Measurements from ENCODE around the gene STK39.

STK39 gene

GRCh38 chr2:168146892-168147810, 100.2 kb downstream of the STK39 start:
- no peaks in the 10 kb centered on the region for H3K4me1 ChIP-seq (ENCODE audit: insufficient read depth, insufficient read length)
- H3K4me3 ChIP-seq (ENCODE audit: insufficient read length, low read depth), result no peak overlapping the region
- DNase-seq (ENCODE audit: low read depth, low spot score), result no peak
- H3K36me3 ChIP-seq (ENCODE audit: insufficient read depth, insufficient read length, low read length), result no peaks in the 10 kb centered on the region
- H3K27me3 ChIP-seq (ENCODE audit: insufficient read depth, insufficient read length), result no peaks in the 10 kb centered on the region
- H3K9ac ChIP-seq (ENCODE audit: insufficient read length, low read depth), result no peak overlapping the region
- H3K9me3 ChIP-seq (ENCODE audit: insufficient read depth, low read length), result no peaks in the 10 kb centered on the region
- TF ChIP-seq ZNF274 (IDR thresholded peaks at IDR 0.05; ENCODE audit: low read depth, low read length), result no peak
- no peak for TF ChIP-seq YY1 (IDR thresholded peaks at IDR 0.05; ENCODE audit: insufficient read depth, insufficient read length)
- TF ChIP-seq SUZ12 (IDR thresholded peaks at IDR 0.05; ENCODE audit: extremely low read depth, insufficient read depth, insufficient read length), result no peak

GRCh38 chr2:168145426-168146310, 101.7 kb downstream of the STK39 start:
- no peaks in the 10 kb centered on the region for H3K36me3 ChIP-seq (ENCODE audit: insufficient read depth, insufficient read length, low read length)
- DNase-seq (ENCODE audit: low read depth, low spot score), result no peak

GRCh38 chr2:168145011-168145410, 102.4 kb downstream of the STK39 start:
- no peaks in the 10 kb centered on the region for H3K4me1 ChIP-seq (ENCODE audit: insufficient read depth, insufficient read length)
- H3K27me3 ChIP-seq (ENCODE audit: insufficient read depth, insufficient read length), result no peaks in the 10 kb centered on the region
- no peak overlapping the region for H3K4me3 ChIP-seq (ENCODE audit: insufficient read length, low read depth)
- no peaks in the 10 kb centered on the region for H3K36me3 ChIP-seq (ENCODE audit: insufficient read depth, insufficient read length, low read length)
- no peaks in the 10 kb centered on the region for H3K9me3 ChIP-seq (ENCODE audit: insufficient read depth, low read length)
- no peak for DNase-seq (ENCODE audit: low read depth, low spot score)
- TF ChIP-seq ZNF274 (IDR thresholded peaks at IDR 0.05; ENCODE audit: low read depth, low read length), result no peak
- H3K9ac ChIP-seq (ENCODE audit: insufficient read length, low read depth), result no peak overlapping the region

More at GRCh38 chr2:168145426-168146310, 101.7 kb downstream of the STK39 start:
- no peaks in the 10 kb centered on the region for H3K27me3 ChIP-seq (ENCODE audit: insufficient read depth, insufficient read length)
- no peak overlapping the region for H3K4me3 ChIP-seq (ENCODE audit: insufficient read length, low read depth)
- no peak for TF ChIP-seq ZNF274 (IDR thresholded peaks at IDR 0.05; ENCODE audit: low read depth, low read length)
- TF ChIP-seq YY1 (IDR thresholded peaks at IDR 0.05; ENCODE audit: insufficient read depth, insufficient read length), result no peak
- no peak for TF ChIP-seq SUZ12 (IDR thresholded peaks at IDR 0.05; ENCODE audit: extremely low read depth, insufficient read depth, insufficient read length)
- no peaks in the 10 kb centered on the region for H3K9me3 ChIP-seq (ENCODE audit: insufficient read depth, low read length)
- no peak overlapping the region for H3K9ac ChIP-seq (ENCODE audit: insufficient read length, low read depth)
- H3K4me1 ChIP-seq (ENCODE audit: insufficient read depth, insufficient read length), result no peaks in the 10 kb centered on the region

- no peak for TF ChIP-seq YY1 (IDR thresholded peaks at IDR 0.05; ENCODE audit: insufficient read depth, insufficient read length)
- no peak for TF ChIP-seq ZNF274 (IDR thresholded peaks at IDR 0.05; ENCODE audit: low read depth, low read length)
- TF ChIP-seq SUZ12 (IDR thresholded peaks at IDR 0.05; ENCODE audit: extremely low read depth, insufficient read depth, insufficient read length), result no peak
- Histone ChIP-seq H3K9ac (ENCODE audit: insufficient read length, low read depth) (no peak overlapping the region), H3K4me1 (ENCODE audit: insufficient read depth, insufficient read length) (no peaks in the 10 kb centered on the region), H3K27me3 (ENCODE audit: insufficient read depth, insufficient read length) (no peaks in the 10 kb centered on the region), H3K36me3 (ENCODE audit: insufficient read depth, insufficient read length, low read length) (no peaks in the 10 kb centered on the region), H3K4me3 (ENCODE audit: insufficient read length, low read depth) (no peak overlapping the region), H3K9me3 (ENCODE audit: insufficient read depth, low read length) (no peaks in the 10 kb centered on the region)
- no peak for DNase-seq (ENCODE audit: low read depth, low spot score)
Observed at GRCh38 chr2:168143813-168144212, 103.6 kb downstream of the STK39 start.

GRCh38 chr2:168140892-168141291, 106.5 kb downstream of the STK39 start:
- Histone ChIP-seq H3K27me3 (ENCODE audit: insufficient read depth, insufficient read length) (no peaks in the 10 kb centered on the region), H3K4me1 (ENCODE audit: insufficient read depth, insufficient read length) (no peaks in the 10 kb centered on the region), H3K9ac (ENCODE audit: insufficient read length, low read depth) (no peak overlapping the region)

GRCh38 chr2:168139852-168140251, 107.5 kb downstream of the STK39 start:
- DNase-seq (ENCODE audit: low read depth, low spot score), result no peak
- no peaks in the 10 kb centered on the region for H3K36me3 ChIP-seq (ENCODE audit: insufficient read depth, insufficient read length, low read length)
- TF ChIP-seq SUZ12 (IDR thresholded peaks at IDR 0.05; ENCODE audit: extremely low read depth, insufficient read depth, insufficient read length) (no peak), ZNF274 (IDR thresholded peaks at IDR 0.05; ENCODE audit: low read depth, low read length) (no peak), YY1 (IDR thresholded peaks at IDR 0.05; ENCODE audit: insufficient read depth, insufficient read length) (no peak)

More at GRCh38 chr2:168140892-168141291, 106.5 kb downstream of the STK39 start:
- TF ChIP-seq SUZ12 (IDR thresholded peaks at IDR 0.05; ENCODE audit: extremely low read depth, insufficient read depth, insufficient read length) (no peak), YY1 (IDR thresholded peaks at IDR 0.05; ENCODE audit: insufficient read depth, insufficient read length) (no peak), ZNF274 (IDR thresholded peaks at IDR 0.05; ENCODE audit: low read depth, low read length) (no peak)
- Histone ChIP-seq H3K36me3 (ENCODE audit: insufficient read depth, insufficient read length, low read length) (no peaks in the 10 kb centered on the region), H3K9me3 (ENCODE audit: insufficient read depth, low read length) (no peaks in the 10 kb centered on the region), H3K4me3 (ENCODE audit: insufficient read length, low read depth) (no peak overlapping the region)
- DNase-seq (ENCODE audit: low read depth, low spot score), result no peak

GRCh38 chr2:168138901-168139300, 108.5 kb downstream of the STK39 start:
- Histone ChIP-seq H3K9ac (ENCODE audit: insufficient read length, low read depth) (no peak overlapping the region), H3K27me3 (ENCODE audit: insufficient read depth, insufficient read length) (no peaks in the 10 kb centered on the region), H3K4me1 (ENCODE audit: insufficient read depth, insufficient read length) (no peaks in the 10 kb centered on the region), H3K9me3 (ENCODE audit: insufficient read depth, low read length) (no peaks in the 10 kb centered on the region), H3K4me3 (ENCODE audit: insufficient read length, low read depth) (no peak overlapping the region), H3K36me3 (ENCODE audit: insufficient read depth, insufficient read length, low read length) (no peaks in the 10 kb centered on the region)
- DNase-seq (ENCODE audit: low read depth, low spot score), result no peak
- TF ChIP-seq SUZ12 (IDR thresholded peaks at IDR 0.05; ENCODE audit: extremely low read depth, insufficient read depth, insufficient read length) (no peak), YY1 (IDR thresholded peaks at IDR 0.05; ENCODE audit: insufficient read depth, insufficient read length) (no peak), ZNF274 (IDR thresholded peaks at IDR 0.05; ENCODE audit: low read depth, low read length) (no peak)

More at GRCh38 chr2:168139852-168140251, 107.5 kb downstream of the STK39 start:
- H3K9me3 ChIP-seq (ENCODE audit: insufficient read depth, low read length), result no peaks in the 10 kb centered on the region
- no peak overlapping the region for H3K9ac ChIP-seq (ENCODE audit: insufficient read length, low read depth)
- no peaks in the 10 kb centered on the region for H3K4me1 ChIP-seq (ENCODE audit: insufficient read depth, insufficient read length)
- H3K4me3 ChIP-seq (ENCODE audit: insufficient read length, low read depth), result no peak overlapping the region
- H3K27me3 ChIP-seq (ENCODE audit: insufficient read depth, insufficient read length), result no peaks in the 10 kb centered on the region
